ENCODE data around the gene PTPRCAP. TPM values are rescaled to one million over a fixed set of nuclear protein-coding genes. Genes with fewer than 3 reads are reported as not detected.

Gene PTPRCAP
- total and polyA plus RNA-seq, 9 of the 15 experiments (the other 6 are each of a cell fraction or from before 2014, with no cell fraction given), result 0.22 to 2.0 (median 1.1) TPM; not detected in 4

- peak in 1 of 2 experiments; percentile 78; a peak in 1 of 3 replicates for TF ChIP-seq CBX3 (IDR thresholded peaks at IDR 0.05; ENCODE audit: borderline replicate concordance in 1 of 2, low read length in 2 of 2)
- no peak for TF ChIP-seq ZNF785 (CRISPR knock-in tag; IDR thresholded peaks at IDR 0.05)
- no peak for TF ChIP-seq RFX7 (CRISPR knock-in tag; IDR thresholded peaks at IDR 0.05)
- no peak for TF ChIP-seq FOXA3 (CRISPR knock-in tag; conservative IDR thresholded peaks at IDR 0.05 in 1 of 2, IDR thresholded peaks at IDR 0.05 in 1 of 2)
- no peak for TF ChIP-seq MTF1 (CRISPR knock-in tag; IDR thresholded peaks at IDR 0.05; ENCODE audit: borderline replicate concordance)
- no peak for TF ChIP-seq ZSCAN29 (IDR thresholded peaks at IDR 0.05)
- TF ChIP-seq ZNF41 (CRISPR knock-in tag; conservative IDR thresholded peaks at IDR 0.05), result no peak
- TF ChIP-seq, protein P1, sequence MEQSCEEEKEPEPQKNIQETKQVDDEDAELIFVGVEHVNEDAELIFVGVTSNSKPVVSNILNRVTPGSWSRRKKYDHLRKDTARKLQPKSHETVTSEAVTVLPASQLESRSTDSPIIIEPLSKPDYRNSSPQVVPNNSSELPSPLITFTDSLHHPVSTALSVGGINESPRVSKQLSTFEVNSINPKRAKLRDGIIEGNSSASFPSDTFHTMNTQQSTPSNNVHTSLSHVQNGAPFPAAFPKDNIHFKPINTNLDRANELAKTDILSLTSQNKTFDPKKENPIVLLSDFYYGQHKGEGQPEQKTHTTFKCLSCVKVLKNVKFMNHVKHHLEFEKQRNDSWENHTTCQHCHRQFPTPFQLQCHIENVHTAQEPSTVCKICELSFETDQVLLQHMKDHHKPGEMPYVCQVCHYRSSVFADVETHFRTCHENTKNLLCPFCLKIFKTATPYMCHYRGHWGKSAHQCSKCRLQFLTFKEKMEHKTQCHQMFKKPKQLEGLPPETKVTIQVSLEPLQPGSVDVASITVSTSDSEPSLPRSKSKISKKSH (CRISPR knock-in tag; IDR thresholded peaks at IDR 0.05), result no peak
- no peak for TF ChIP-seq ZNF449 (CRISPR knock-in tag; IDR thresholded peaks at IDR 0.05)
- no peak for TF ChIP-seq ILK (tag; IDR thresholded peaks at IDR 0.05; ENCODE audit: borderline replicate concordance, low read depth)
- TF ChIP-seq, protein P2, sequence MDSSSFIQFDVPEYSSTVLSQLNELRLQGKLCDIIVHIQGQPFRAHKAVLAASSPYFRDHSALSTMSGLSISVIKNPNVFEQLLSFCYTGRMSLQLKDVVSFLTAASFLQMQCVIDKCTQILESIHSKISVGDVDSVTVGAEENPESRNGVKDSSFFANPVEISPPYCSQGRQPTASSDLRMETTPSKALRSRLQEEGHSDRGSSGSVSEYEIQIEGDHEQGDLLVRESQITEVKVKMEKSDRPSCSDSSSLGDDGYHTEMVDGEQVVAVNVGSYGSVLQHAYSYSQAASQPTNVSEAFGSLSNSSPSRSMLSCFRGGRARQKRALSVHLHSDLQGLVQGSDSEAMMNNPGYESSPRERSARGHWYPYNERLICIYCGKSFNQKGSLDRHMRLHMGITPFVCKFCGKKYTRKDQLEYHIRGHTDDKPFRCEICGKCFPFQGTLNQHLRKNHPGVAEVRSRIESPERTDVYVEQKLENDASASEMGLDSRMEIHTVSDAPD (CRISPR knock-in tag; IDR thresholded peaks at IDR 0.05), result no peak
- TF ChIP-seq FOXK1 (CRISPR knock-in tag; IDR thresholded peaks at IDR 0.05; ENCODE audit: borderline replicate concordance), result no peak
- no peak for TF ChIP-seq ZNF232 (CRISPR knock-in tag; IDR thresholded peaks at IDR 0.05)
- TF ChIP-seq NRF1 (conservative IDR thresholded peaks at IDR 0.05 in 1 of 2, IDR thresholded peaks at IDR 0.05 in 1 of 2), result no peak
- TF ChIP-seq CREB5 (CRISPR knock-in tag; IDR thresholded peaks at IDR 0.05), result no peak
- TF ChIP-seq GATAD2B (IDR thresholded peaks at IDR 0.05; ENCODE audit: borderline replicate concordance), result no peak
- peak; percentile 97 for TF ChIP-seq HLTF (IDR thresholded peaks at IDR 0.05)
- no peak for TF ChIP-seq ZNF561 (CRISPR knock-in tag; conservative IDR thresholded peaks at IDR 0.05)
- TF ChIP-seq RAD21 (CRISPR knock-in tag; conservative IDR thresholded peaks at IDR 0.05 in 1 of 2, IDR thresholded peaks at IDR 0.05 in 1 of 2), result no peak
- no peak for TF ChIP-seq IRF2 (CRISPR knock-in tag; IDR thresholded peaks at IDR 0.05)
These were observed 912 bp downstream of the PTPRCAP start (continued) for GRCh38 chr11:67436459-67437081.
